ENCODE results near the gene NEFH.

NEFH gene

GRCh38 chr22:29503811-29504372 lies 23.9 kb downstream of the NEFH start:
- DNase-seq: no peak

GRCh38 chr22:29509298-29509697 lies 29.3 kb downstream of the NEFH start:
- DNase-seq: no peak

GRCh38 chr22:29509815-29510214 lies 29.8 kb downstream of the NEFH start:
- DNase-seq: no peak

- DNase-seq: no peak
These were observed 30.5 kb downstream of the NEFH start for GRCh38 chr22:29510542-29510941.

GRCh38 chr22:29511126-29511862 lies 31.3 kb downstream of the NEFH start:
- DNase-seq: no peak

- DNase-seq: no peak
These were observed 32.0 kb downstream of the NEFH start for GRCh38 chr22:29512031-29512430.

DNA sequence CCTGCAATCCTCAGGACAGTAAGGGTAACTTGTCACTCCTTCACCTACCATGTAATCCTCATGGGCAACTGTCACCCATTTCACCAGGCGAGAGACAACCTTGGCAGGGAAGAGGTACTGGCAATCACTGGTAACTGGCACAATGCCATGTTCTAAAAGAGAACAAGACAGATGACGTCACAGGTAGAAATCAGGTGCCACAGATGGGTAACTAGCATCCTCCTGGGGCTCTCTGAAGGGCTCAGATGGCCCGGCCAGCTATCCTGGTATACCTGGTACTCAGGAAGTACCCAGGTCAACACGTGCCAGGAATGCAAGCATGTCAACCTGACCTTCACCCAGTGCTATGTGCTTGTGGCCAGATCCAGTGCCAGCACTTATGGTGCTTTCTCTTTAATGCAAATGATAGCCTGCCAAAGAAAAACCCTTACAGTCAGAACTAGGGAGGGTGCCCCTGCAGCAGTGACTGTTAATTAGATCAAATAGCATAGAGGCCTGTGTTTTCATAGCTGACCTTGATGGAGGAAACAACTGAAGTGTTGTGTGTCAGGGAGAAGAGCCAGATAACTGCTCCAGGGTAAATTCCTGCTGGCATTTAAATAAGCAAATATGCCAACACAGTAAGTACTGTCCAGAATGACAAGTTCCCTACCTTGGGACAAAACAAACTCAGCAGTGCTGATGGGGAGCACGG lies 37.3 kb downstream of the NEFH start:
- DNase-seq: no peak

- DNase-seq: no peak
These were observed 38.4 kb downstream of the NEFH start for GRCh38 chr22:29518427-29518826.

DNA sequence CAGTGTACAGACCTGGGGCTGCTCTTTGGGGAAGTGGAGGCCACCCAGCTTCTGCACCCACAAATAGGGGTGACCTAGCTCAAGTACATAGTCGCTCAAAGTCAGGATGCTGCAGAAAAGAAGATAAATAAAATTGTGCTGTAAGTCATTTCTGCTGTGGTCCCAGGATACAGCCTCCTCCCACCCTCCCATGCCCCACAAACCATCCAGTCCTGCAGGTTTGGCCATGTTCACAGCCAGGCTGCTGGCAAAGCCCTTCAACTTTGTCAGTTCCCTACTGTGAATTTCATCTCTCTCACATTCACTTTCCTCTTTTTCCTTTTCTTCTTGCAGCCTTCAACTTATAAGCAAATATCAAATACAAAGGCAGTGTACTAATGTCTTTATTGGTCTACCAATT lies 40.0 kb downstream of the NEFH start:
- no peak for DNase-seq

DNA sequence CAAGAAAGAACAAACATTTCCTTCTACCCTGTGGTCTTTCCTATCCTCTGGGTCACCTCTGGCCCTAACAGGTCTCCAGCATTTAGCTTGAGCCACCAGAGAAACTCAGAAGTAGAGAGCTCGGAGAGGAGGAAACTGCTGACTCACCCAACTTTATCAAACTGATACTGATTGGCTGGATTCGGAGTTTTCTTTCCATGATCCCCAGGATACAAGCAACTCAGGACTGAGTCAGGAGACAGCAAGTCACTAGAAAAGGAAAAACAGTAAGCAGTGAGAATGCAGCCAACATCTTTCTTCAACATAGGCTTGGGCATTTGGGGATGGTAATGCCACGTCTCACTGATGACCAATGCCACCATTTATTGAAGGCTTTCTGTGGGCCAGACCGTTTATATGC lies 40.8 kb downstream of the NEFH start:
- no peak for DNase-seq

DNA sequence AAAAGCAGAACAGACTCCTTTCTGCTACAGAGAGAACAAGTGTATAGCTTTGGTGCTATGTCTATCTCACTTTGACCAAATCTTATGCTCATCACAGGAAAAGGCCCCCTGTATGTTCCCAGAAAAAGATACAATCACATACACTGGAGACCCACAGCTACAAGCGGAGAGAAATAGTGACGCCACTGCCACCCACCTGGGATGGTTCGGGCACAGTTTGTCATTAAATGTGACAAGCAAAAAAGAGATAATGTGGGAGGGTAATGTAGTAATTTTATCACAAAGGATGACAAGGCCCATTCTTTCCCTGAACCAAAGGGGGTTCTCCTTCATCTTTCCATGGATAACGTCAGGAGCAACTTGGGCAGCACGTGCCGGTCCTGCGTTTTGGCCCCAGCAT lies 41.5 kb downstream of the NEFH start:
- DNase-seq: no peak

DNA sequence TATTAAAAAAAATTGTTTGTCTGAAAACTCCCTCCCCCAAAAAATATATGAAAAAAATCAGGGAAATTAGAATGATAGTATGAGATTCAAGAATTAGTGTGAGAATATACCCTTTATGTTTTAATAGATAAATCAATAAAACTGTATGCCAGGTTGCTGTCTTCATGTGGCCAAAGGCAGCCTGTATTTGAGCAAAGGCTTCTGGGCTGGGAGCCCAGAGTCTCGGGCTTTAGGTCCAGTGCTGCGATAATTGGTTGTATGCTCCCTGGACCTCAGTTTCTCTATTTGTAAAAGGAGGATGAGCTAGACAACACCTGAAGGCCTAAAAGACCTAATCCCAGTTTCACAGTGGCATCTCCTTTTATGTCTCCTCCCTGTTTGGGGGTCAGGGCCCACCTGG lies 43.7 kb downstream of the NEFH start:
- no peak for DNase-seq

DNA sequence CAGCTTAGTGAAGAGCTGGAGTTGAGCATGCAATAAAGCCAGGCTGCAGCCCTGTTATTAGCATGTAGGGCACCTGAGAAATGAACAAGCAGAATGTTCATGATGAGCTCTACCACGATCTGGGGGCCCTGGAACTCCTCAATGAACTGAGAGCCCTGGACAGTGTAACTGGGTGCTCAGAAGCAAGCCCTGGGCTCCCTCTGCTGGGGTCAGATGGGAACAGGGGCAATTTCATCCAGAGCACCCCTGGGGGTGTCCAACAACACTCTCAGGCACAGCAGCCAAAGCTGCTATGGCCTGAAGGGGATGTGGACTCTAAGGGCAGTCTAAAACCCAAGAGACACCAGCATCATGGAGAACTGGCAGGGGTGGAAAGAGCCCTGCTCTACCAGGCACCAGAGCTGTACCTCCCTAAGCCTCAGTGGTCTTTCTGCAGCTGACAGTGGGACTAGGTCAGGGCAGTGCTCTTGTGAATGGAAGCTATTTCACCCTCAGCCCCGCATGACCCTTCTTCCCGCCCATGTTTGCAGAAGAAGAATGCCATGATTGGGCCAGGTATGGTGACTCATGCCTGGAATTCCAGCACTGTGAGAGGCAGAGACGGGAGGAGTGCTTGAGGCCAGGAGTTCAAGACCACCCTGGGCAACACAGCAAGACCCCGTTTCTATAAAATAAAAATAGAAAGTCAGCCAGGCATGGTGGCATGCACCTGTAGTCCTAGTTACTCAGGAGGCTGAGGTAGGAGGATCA lies 44.6 kb downstream of the NEFH start:
- peak; percentile 0 for DNase-seq

DNA sequence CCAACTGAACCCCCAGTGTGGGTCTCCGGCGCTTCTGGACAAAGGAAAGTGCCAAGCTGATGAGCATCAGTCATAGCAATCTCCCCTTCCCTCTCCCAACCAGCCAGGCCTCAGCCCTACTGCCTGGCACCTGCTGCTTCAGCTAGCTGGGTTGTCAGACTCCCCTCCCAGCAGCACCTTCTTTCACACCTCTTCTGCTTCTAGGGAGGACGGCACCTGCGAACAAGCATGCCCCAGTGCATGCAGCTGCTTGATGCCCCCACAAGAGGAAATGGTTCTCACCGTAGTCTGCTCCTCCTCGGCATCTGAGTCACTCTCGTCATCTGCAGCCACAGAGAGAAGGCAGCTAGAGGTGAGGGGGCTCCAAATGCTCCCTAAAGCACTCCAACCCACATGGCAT lies 48.1 kb downstream of the NEFH start:
- DNase-seq: no peak

DNA sequence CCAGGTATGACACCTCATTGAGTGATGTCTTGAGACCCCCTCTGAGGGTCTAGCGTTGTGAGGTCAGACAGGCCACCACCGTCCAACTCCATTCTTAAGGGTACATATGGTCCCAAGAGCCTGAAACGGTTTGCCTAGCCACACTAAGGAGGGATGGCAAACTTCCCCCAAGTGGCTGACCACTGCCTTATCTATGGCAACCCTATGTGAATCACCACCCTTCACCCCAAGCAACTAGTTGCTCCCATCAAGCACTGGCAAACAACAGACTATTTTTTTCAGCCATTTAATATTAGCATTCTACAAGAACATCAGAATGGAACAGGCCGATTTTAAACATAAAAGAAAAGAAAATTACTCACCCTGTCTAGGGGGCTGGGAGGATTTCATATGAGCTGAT lies 50.7 kb downstream of the NEFH start:
- DNase-seq: no peak

DNA sequence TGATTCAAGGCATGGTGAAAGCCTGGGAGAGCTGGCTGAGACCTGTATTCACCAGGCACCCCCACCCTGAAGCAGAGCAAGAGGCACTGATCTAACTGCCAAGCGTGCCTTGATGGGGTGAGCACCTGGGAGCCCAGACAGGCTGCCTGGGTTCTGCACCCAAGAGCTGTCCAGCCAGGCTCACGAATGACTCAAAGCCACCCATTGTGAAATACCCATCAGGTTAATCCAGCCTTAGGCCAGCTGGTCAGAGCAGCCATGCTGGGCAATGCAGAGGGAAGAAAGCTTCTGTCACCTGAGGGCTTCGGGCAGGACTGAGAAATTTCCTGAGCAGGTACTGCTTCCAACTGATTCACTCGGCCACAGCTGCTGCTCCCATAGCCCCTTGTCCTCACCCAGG lies 51.4 kb downstream of the NEFH start:
- no peak for DNase-seq

DNA sequence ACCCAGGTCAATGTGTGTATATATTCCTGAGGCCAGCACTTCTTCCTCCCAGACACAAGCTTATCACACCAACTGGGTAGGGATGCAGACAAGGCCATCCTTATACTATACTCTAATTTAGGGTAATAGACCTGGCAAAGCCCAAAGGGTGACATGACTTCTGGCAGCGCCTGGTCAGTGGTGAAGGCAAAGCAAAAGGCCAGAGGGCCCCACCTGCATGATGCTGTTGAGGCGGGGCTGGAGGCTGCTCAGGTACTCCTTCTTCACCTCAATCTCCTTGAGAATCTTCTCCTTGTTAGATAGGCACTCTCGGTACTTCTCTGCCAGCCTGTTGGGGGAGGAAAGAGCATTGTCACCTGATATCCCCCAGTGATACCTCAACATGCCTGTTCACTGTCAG lies 56.4 kb downstream of the NEFH start:
- DNase-seq: no peak

GRCh38 chr22:29539105-29539504 lies 59.1 kb downstream of the NEFH start:
- no peak for DNase-seq
